ENCODE data around the gene LGR5. TPM values are rescaled to one million over a fixed set of nuclear protein-coding genes. Genes with fewer than 3 reads are reported as not detected.

LGR5 gene
- total and polyA plus RNA-seq, 2 of the 8 experiments (the other 6 are each of a cell fraction or from before 2014, with no cell fraction given) = 0.08 to 0.19 TPM

- TF ChIP-seq RXRA (IDR thresholded peaks at IDR 0.05; ENCODE audit: insufficient read depth, low read depth, low read length) (no peak), CHD1 (IDR thresholded peaks at IDR 0.05; ENCODE audit: low read depth, low read length) (no peak), BCL11A (IDR thresholded peaks at IDR 0.05; ENCODE audit: low read depth in 2 of 2, low read length in 2 of 2) (no peak), NRF1 (IDR thresholded peaks at IDR 0.05; ENCODE audit: low read depth, low read length) (no peak), CTBP2 (IDR thresholded peaks at IDR 0.05; ENCODE audit: borderline replicate concordance, insufficient read depth, insufficient read length, low read length) (no peak)
These were observed 154.8 kb downstream of the LGR5 start (continued) for GRCh38 chr12:71594214-71594948.
